Prostate gland (tissue), 2 donors: Measurements from ENCODE around the gene LACTBL1.

Experiments used
- POLR2A ChIP-seq: fragments of 450-650 bp; IDR thresholded peaks from one replicate; pipeline ENCODE4 v1.6.1; 2016; ENCODE audit warnings: antibody characterized with exemption, mild to moderate bottlenecking
- POLR2AphosphoS5 ChIP-seq: sonication (generic); formaldehyde crosslinking; IDR thresholded peaks from one replicate; pipeline ENCODE4 v1.6.1; 2017; ENCODE audit warnings: antibody characterized with exemption
- TF ChIP-seq, protein P1 (sequence below), 4 experiments: fragments of 200-600 bp in 2 of 4; fragments of 450-650 bp in 2 of 4; sonication (generic) in 2 of 4; IDR thresholded peaks; 1 replicate in 3 of 4; 2 replicates in 1 of 4; pipeline ENCODE4 v1.5.1; 2016 to 2019; ENCODE audit warnings: antibody characterized with exemption in 4 of 4, mild to moderate bottlenecking in 2 of 4, moderate library complexity in 2 of 4

DNA sequence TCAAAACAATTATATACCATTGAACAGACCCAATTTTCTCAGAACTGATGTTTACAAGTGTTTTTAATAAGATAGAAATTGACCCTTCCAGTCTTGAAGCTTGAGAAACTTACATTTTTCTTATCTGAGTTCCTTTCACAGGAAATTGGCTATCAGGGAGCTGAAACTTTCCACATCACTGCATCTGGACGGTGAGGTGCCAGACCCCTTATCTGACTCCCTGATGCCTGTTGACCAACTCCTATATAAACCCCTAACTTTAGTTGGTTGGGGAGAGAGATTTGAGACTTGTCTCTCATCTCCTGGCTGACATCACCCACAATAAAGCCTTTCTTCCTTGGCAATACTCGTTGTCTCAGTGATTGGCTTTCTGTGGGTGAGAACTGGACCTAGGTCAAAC is 31.4 kb downstream of the LACTBL1 start:
- TF ChIP-seq, protein P1, sequence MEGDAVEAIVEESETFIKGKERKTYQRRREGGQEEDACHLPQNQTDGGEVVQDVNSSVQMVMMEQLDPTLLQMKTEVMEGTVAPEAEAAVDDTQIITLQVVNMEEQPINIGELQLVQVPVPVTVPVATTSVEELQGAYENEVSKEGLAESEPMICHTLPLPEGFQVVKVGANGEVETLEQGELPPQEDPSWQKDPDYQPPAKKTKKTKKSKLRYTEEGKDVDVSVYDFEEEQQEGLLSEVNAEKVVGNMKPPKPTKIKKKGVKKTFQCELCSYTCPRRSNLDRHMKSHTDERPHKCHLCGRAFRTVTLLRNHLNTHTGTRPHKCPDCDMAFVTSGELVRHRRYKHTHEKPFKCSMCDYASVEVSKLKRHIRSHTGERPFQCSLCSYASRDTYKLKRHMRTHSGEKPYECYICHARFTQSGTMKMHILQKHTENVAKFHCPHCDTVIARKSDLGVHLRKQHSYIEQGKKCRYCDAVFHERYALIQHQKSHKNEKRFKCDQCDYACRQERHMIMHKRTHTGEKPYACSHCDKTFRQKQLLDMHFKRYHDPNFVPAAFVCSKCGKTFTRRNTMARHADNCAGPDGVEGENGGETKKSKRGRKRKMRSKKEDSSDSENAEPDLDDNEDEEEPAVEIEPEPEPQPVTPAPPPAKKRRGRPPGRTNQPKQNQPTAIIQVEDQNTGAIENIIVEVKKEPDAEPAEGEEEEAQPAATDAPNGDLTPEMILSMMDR (IDR thresholded peaks at IDR 0.05): no peak
- no peak for TF ChIP-seq POLR2A
- TF ChIP-seq POLR2AphosphoS5: no peak
